Spinal cord (tissue), 10 donors: Measurements from ENCODE around the gene TMEM54. TPM values are rescaled to one million over a fixed set of nuclear protein-coding genes. Genes with fewer than 3 reads are reported as not detected.
A peak's percentile ranks its signal among the peaks of the same experiment; 100 is the strongest.

ENCODE experiments used
- DNase-seq, 6 donors: peaks; one replicate each; pipeline versions ENCODE4 v3.0.0 to v3.0.0-alpha.2; 2013 to 2015; ENCODE audit warnings: low spot score in 6 of 6, low read depth in 4 of 6
- H3K27ac ChIP-seq: one replicate; pipeline ENCODE4 v1.5.1; 2013; ENCODE audit warnings: low read depth, low read length, control low read depth
- H3K27me3 ChIP-seq: one replicate; pipeline ENCODE4 v1.6.1; 2013; ENCODE audit warnings: low read length; ENCODE audit not compliant: control insufficient read depth, insufficient read depth
- H3K36me3 ChIP-seq: one replicate; pipeline ENCODE4 v1.6.1; 2013; ENCODE audit warnings: low read length; ENCODE audit not compliant: control insufficient read depth, insufficient read depth
- H3K4me1 ChIP-seq: one replicate; pipeline ENCODE4 v1.6.1; 2013; ENCODE audit warnings: low read length; ENCODE audit not compliant: control insufficient read depth, insufficient read depth
- H3K4me3 ChIP-seq: one replicate; pipeline ENCODE4 v1.5.1; 2013; ENCODE audit warnings: low read depth, low read length, control low read depth
- H3K9me3 ChIP-seq: one replicate; pipeline ENCODE4 v1.6.1; 2013; ENCODE audit warnings: low read length; ENCODE audit not compliant: control insufficient read depth, insufficient read depth
- WGBS: methylation state at CpG from one replicate; pipeline ENCODE4 v1.1.5; 2013; ENCODE audit warnings: missing lambda C conversion rate; ENCODE audit not compliant: insufficient coverage; 5-methylcytosine and 5-hydroxymethylcytosine counted together
- polyA plus RNA-seq, 2 donors: library from polyadenylated mRNA; unstranded; fragments of 120-200 nt; gene quantifications; one replicate each; pipeline ENCODE4 v1.2.1, GENCODE V29; 2013; ENCODE audit not compliant: insufficient read length in 2 of 2
- total RNA-seq, 2 donors: library from RNA; depleted of rRNA in 1 of 2; stranded (reverse); fragments of 120-200 nt in 1 of 2; fragments of >200 nt in 1 of 2; gene quantifications; one replicate each; pipeline versions ENCODE4 v1.2.3 to v1.2.4, GENCODE V29; 2013 to 2014
- donor health status: healthy.

The TMEM54 gene
- total and polyA plus RNA-seq, 4 donors, result 7.1 to 34.0 (median 21.7) TPM

GRCh38 chr1:32859915-32860314 lies 41.3 kb downstream of the TMEM54 start:
- no peak for DNase-seq
- no peaks in the 10 kb centered on the region for H3K27me3 ChIP-seq
- no peak overlapping the region for H3K27ac ChIP-seq
- H3K4me1 ChIP-seq, result peaks cover 12% of the 10 kb centered on the region
- no peaks in the 10 kb centered on the region for H3K9me3 ChIP-seq
- no peak overlapping the region for H3K4me3 ChIP-seq
- 100% methylated on average over 1 of the region's 2 CpGs for WGBS
- peaks cover 23% of the 10 kb centered on the region for H3K36me3 ChIP-seq

GRCh38 chr1:32858791-32859190 lies 42.4 kb downstream of the TMEM54 start:
- H3K4me3 ChIP-seq, result no peak overlapping the region
- WGBS, result 84% methylated on average over 4 of the region's 7 CpGs
- peaks cover 11% of the 10 kb centered on the region for H3K4me1 ChIP-seq
- no peaks in the 10 kb centered on the region for H3K27me3 ChIP-seq
- H3K9me3 ChIP-seq, result no peaks in the 10 kb centered on the region
- H3K36me3 ChIP-seq, result peaks cover 17% of the 10 kb centered on the region
- no peak for DNase-seq
- no peak overlapping the region for H3K27ac ChIP-seq

GRCh38 chr1:32858136-32858535 lies 43.1 kb downstream of the TMEM54 start:
- H3K27ac ChIP-seq, result no peak overlapping the region
- H3K4me3 ChIP-seq, result no peak overlapping the region
- peaks cover 4% of the 10 kb centered on the region for H3K4me1 ChIP-seq
- WGBS, result no CpG with 5 or more reads among the region's 2 CpGs
- H3K27me3 ChIP-seq, result no peaks in the 10 kb centered on the region
- peaks cover 19% of the 10 kb centered on the region for H3K36me3 ChIP-seq
- peak in 1 of 6 donors; percentile 55 for DNase-seq
- no peaks in the 10 kb centered on the region for H3K9me3 ChIP-seq

GRCh38 chr1:32855861-32856617 lies 45.1 kb downstream of the TMEM54 start:
- Histone ChIP-seq H3K27ac (no peak overlapping the region), H3K27me3 (no peaks in the 10 kb centered on the region), H3K36me3 (peaks cover 16% of the 10 kb centered on the region), H3K4me1 (no peaks in the 10 kb centered on the region), H3K9me3 (no peaks in the 10 kb centered on the region), H3K4me3 (no peak overlapping the region)
- 94% methylated on average over 8 of the region's 13 CpGs for WGBS
- DNase-seq, result no peak

GRCh38 chr1:32848354-32849063 lies 52.7 kb downstream of the TMEM54 start:
- WGBS, result no CpG with 5 or more reads among the region's 2 CpGs
- Histone ChIP-seq H3K4me3 (no peak overlapping the region), H3K27ac (no peak overlapping the region), H3K9me3 (no peaks in the 10 kb centered on the region), H3K4me1 (no peaks in the 10 kb centered on the region), H3K27me3 (no peaks in the 10 kb centered on the region), H3K36me3 (peaks cover 34% of the 10 kb centered on the region)
- no peak for DNase-seq

Other genes starting within 250 kb of the TMEM54 start
- gene SYNC, start 198.6 kb downstream of the TMEM54 start, total RNA-seq, result 10 to 100 TPM; 10.6 to 17.2 TPM
- gene SYNC, start 198.6 kb downstream of the TMEM54 start, polyA plus RNA-seq, result 1 to 10 TPM; 6.0 to 7.0 TPM
- gene YARS1, start 84.0 kb downstream of the TMEM54 start, total RNA-seq, result 10 to 100 TPM; 51.8 to 54.3 TPM
- gene YARS1, start 84.0 kb downstream of the TMEM54 start, polyA plus RNA-seq, result 100 to 1,000 TPM in 1 of 2 donors, 10 to 100 TPM in 1; 81.8 to 105 TPM
- gene S100PBP, start 83.7 kb downstream of the TMEM54 start, total RNA-seq, result 10 to 100 TPM; 46.1 to 54.9 TPM
- gene S100PBP, start 83.7 kb downstream of the TMEM54 start, polyA plus RNA-seq, result 10 to 100 TPM; 30.2 to 50.7 TPM
- gene FNDC5, start 30.5 kb downstream of the TMEM54 start, total RNA-seq, result 10 to 100 TPM; 44.9 to 82.0 TPM
- 10 to 100 TPM; 64.5 to 76.9 TPM for gene FNDC5, start 30.5 kb downstream of the TMEM54 start, polyA plus RNA-seq
- 10 to 100 TPM; 19.3 to 57.0 TPM for gene HPCA, start 14.9 kb downstream of the TMEM54 start, total RNA-seq
- 100 to 1,000 TPM; 177 to 209 TPM for gene HPCA, start 14.9 kb downstream of the TMEM54 start, polyA plus RNA-seq
- gene RNF19B, start 63.4 kb upstream of the TMEM54 start, total RNA-seq, result 10 to 100 TPM; 13.6 to 22.1 TPM
- gene RNF19B, start 63.4 kb upstream of the TMEM54 start, polyA plus RNA-seq, result 10 to 100 TPM; 33.4 to 35.5 TPM
- 100 to 1,000 TPM in 1 of 2 donors, 10 to 100 TPM in 1; 57.1 to 135 TPM for gene AK2, start 135.5 kb upstream of the TMEM54 start, total RNA-seq
- gene AK2, start 135.5 kb upstream of the TMEM54 start, polyA plus RNA-seq, result 100 to 1,000 TPM; 110 to 126 TPM
- gene AZIN2, start 179.8 kb upstream of the TMEM54 start, total RNA-seq, result 10 to 100 TPM; 15.1 to 20.6 TPM
- gene AZIN2, start 179.8 kb upstream of the TMEM54 start, polyA plus RNA-seq, result 10 to 100 TPM; 31.1 to 33.2 TPM